Measurements from ENCODE around the gene KLB. TPM values are rescaled to one million over a fixed set of nuclear protein-coding genes. Genes with fewer than 3 reads are reported as not detected.
"Not testable (repeated sequence)": the region's sequence is repeated elsewhere in the genome, so short reads cannot be mapped to it uniquely, and the experiment has no call there.

The KLB gene
- polyA plus RNA-seq, 1 donor from 2014 or later: not detected

DNA sequence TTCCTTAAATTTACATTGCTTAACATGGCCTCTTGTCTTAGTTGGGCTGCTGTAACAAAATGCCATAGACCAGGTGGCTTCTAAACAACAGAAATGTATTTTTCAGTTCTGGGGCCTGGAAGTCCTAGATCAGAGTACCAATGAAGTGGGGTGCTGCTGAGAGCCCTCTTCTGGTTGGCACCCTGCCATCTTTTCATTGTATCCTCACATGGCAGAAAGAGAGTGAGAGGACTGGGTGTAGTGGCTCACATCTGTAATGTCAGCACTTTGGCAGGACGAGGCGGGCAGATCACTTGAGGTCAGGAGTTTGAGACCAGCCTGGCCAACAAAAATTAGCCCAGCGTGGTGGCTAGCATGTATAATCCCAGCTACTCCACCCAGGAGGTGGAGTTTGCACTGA lies 12.0 kb upstream of the KLB start:
- no peak overlapping the region for H2AFZ ChIP-seq (ENCODE audit: low read depth, low read length)
- no peak overlapping the region for H3K9ac ChIP-seq (ENCODE audit: low read length)
- no peak overlapping the region for H3K27ac ChIP-seq (ENCODE audit: low read length)
- H3K9me2 ChIP-seq (ENCODE audit: insufficient read depth, low read length): no peaks in the 10 kb centered on the region
- no peak for TF ChIP-seq MXI1 (conservative IDR thresholded peaks at IDR 0.05; ENCODE audit: poor library complexity, severe bottlenecking)
- TF ChIP-seq, protein P1, sequence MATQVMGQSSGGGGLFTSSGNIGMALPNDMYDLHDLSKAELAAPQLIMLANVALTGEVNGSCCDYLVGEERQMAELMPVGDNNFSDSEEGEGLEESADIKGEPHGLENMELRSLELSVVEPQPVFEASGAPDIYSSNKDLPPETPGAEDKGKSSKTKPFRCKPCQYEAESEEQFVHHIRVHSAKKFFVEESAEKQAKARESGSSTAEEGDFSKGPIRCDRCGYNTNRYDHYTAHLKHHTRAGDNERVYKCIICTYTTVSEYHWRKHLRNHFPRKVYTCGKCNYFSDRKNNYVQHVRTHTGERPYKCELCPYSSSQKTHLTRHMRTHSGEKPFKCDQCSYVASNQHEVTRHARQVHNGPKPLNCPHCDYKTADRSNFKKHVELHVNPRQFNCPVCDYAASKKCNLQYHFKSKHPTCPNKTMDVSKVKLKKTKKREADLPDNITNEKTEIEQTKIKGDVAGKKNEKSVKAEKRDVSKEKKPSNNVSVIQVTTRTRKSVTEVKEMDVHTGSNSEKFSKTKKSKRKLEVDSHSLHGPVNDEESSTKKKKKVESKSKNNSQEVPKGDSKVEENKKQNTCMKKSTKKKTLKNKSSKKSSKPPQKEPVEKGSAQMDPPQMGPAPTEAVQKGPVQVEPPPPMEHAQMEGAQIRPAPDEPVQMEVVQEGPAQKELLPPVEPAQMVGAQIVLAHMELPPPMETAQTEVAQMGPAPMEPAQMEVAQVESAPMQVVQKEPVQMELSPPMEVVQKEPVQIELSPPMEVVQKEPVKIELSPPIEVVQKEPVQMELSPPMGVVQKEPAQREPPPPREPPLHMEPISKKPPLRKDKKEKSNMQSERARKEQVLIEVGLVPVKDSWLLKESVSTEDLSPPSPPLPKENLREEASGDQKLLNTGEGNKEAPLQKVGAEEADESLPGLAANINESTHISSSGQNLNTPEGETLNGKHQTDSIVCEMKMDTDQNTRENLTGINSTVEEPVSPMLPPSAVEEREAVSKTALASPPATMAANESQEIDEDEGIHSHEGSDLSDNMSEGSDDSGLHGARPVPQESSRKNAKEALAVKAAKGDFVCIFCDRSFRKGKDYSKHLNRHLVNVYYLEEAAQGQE (IDR thresholded peaks at IDR 0.05; ENCODE audit: borderline replicate concordance): no peak
- no peak for TF ChIP-seq POLR2AphosphoS5 (IDR thresholded peaks at IDR 0.05)
- no peak for TF ChIP-seq RAD21 (conservative IDR thresholded peaks at IDR 0.05)
- TF ChIP-seq TAF1 (IDR thresholded peaks at IDR 0.05; ENCODE audit: low read depth): no peak
- TF ChIP-seq, protein P2, sequence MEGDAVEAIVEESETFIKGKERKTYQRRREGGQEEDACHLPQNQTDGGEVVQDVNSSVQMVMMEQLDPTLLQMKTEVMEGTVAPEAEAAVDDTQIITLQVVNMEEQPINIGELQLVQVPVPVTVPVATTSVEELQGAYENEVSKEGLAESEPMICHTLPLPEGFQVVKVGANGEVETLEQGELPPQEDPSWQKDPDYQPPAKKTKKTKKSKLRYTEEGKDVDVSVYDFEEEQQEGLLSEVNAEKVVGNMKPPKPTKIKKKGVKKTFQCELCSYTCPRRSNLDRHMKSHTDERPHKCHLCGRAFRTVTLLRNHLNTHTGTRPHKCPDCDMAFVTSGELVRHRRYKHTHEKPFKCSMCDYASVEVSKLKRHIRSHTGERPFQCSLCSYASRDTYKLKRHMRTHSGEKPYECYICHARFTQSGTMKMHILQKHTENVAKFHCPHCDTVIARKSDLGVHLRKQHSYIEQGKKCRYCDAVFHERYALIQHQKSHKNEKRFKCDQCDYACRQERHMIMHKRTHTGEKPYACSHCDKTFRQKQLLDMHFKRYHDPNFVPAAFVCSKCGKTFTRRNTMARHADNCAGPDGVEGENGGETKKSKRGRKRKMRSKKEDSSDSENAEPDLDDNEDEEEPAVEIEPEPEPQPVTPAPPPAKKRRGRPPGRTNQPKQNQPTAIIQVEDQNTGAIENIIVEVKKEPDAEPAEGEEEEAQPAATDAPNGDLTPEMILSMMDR (IDR thresholded peaks at IDR 0.05; ENCODE audit: poor library complexity, severe bottlenecking): no peak
- no peak for TF ChIP-seq EZH2 (IDR thresholded peaks at IDR 0.05; ENCODE audit: borderline replicate concordance, insufficient read depth, low read length, poor library complexity, severe bottlenecking)
- no peak for TF ChIP-seq EP300 (conservative IDR thresholded peaks at IDR 0.05; ENCODE audit: poor library complexity, severe bottlenecking)
- no peak for TF ChIP-seq SMC3 (conservative IDR thresholded peaks at IDR 0.05; ENCODE audit: poor library complexity)
- no peaks in the 10 kb centered on the region for H4K20me1 ChIP-seq (ENCODE audit: insufficient read depth)
- no peaks in the 10 kb centered on the region for H3K36me3 ChIP-seq (ENCODE audit: insufficient read depth, low read length)
- H3K4me3 ChIP-seq (ENCODE audit: low read length): no peak overlapping the region
- H3K27me3 ChIP-seq (ENCODE audit: insufficient read depth, low read depth, low read length): no peaks in the 10 kb centered on the region
- H3K9me3 ChIP-seq (ENCODE audit: low read length): no peaks in the 10 kb centered on the region
- no peak overlapping the region for H3K4me2 ChIP-seq (ENCODE audit: low read length)
- H3K79me2 ChIP-seq (replicated peaks; ENCODE audit: insufficient read depth, low read length): no peaks in the 10 kb centered on the region
- no peaks in the 10 kb centered on the region for H3F3A ChIP-seq (ENCODE audit: insufficient read depth, low read length, poor library complexity, severe bottlenecking)

DNA sequence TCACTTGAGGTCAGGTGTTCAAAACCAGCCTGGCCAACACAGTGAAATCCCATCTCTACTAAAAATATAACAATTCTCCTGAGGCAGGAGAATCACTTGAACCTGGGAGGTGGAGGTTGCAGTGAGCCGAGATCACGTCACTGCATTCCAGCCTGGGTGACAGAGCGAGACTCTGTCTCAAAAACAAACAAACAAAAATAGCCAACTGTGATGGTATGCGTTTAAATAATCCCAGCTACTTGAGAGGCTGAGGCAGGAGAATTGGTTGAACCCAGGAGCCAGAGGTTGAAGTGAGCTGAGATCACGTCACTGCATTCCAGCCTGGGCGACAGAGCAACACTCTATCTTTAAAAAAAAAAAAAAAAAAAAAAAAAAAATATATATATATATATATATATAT lies 5.1 kb upstream of the KLB start:
- not testable (repeated sequence) for H2AFZ ChIP-seq (ENCODE audit: low read depth, low read length); H3K9me3 ChIP-seq (ENCODE audit: low read length); H3K79me2 ChIP-seq (replicated peaks; ENCODE audit: insufficient read depth, low read length)

DNA sequence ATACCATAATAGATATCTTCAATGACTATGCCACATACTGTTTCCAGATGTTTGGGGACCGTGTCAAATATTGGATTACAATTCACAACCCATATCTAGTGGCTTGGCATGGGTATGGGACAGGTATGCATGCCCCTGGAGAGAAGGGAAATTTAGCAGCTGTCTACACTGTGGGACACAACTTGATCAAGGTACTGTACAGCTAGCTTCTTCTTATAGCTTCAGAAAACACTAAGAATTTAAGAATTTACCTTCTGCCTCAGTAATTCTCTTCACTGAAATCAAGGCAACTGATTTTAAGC lies 805 bp downstream of the KLB start:
- Histone ChIP-seq H3K27ac (ENCODE audit: low read length) (no peak overlapping the region), H3K4me2 (ENCODE audit: low read length) (no peak overlapping the region), H3K27me3 (ENCODE audit: insufficient read depth, low read depth, low read length) (no peaks in the 10 kb centered on the region), H3K9me3 (ENCODE audit: low read length) (no peaks in the 10 kb centered on the region), H2AFZ (ENCODE audit: low read depth, low read length) (no peak overlapping the region), H3K79me2 (replicated peaks; ENCODE audit: insufficient read depth, low read length) (no peaks in the 10 kb centered on the region), H3K4me3 (ENCODE audit: low read length) (no peak overlapping the region), H3K9ac (ENCODE audit: low read length) (no peak overlapping the region), H3K9me2 (ENCODE audit: insufficient read depth, low read length) (no peaks in the 10 kb centered on the region), H3K36me3 (ENCODE audit: insufficient read depth, low read length) (no peaks in the 10 kb centered on the region), H4K20me1 (ENCODE audit: insufficient read depth) (no peaks in the 10 kb centered on the region), H3F3A (ENCODE audit: insufficient read depth, low read length, poor library complexity, severe bottlenecking) (no peaks in the 10 kb centered on the region)
- TF ChIP-seq, protein P1 (IDR thresholded peaks at IDR 0.05; ENCODE audit: borderline replicate concordance): no peak
- no peak for TF ChIP-seq RAD21 (conservative IDR thresholded peaks at IDR 0.05)
- TF ChIP-seq EP300 (conservative IDR thresholded peaks at IDR 0.05; ENCODE audit: poor library complexity, severe bottlenecking): no peak
- TF ChIP-seq EZH2 (IDR thresholded peaks at IDR 0.05; ENCODE audit: borderline replicate concordance, insufficient read depth, low read length, poor library complexity, severe bottlenecking): no peak
- TF ChIP-seq MXI1 (conservative IDR thresholded peaks at IDR 0.05; ENCODE audit: poor library complexity, severe bottlenecking): no peak
- TF ChIP-seq, protein P2 (IDR thresholded peaks at IDR 0.05; ENCODE audit: poor library complexity, severe bottlenecking): no peak
- no peak for TF ChIP-seq SMC3 (conservative IDR thresholded peaks at IDR 0.05; ENCODE audit: poor library complexity)
- no peak for TF ChIP-seq POLR2AphosphoS5 (IDR thresholded peaks at IDR 0.05)
- TF ChIP-seq TAF1 (IDR thresholded peaks at IDR 0.05; ENCODE audit: low read depth): no peak

More for the DNA sequence above, 5.1 kb upstream of the KLB start:
- not testable (repeated sequence) for H3K27ac ChIP-seq (ENCODE audit: low read length); H3K4me2 ChIP-seq (ENCODE audit: low read length); H3K27me3 ChIP-seq (ENCODE audit: insufficient read depth, low read depth, low read length); H4K20me1 ChIP-seq (ENCODE audit: insufficient read depth); H3K9me2 ChIP-seq (ENCODE audit: insufficient read depth, low read length); H3F3A ChIP-seq (ENCODE audit: insufficient read depth, low read length, poor library complexity, severe bottlenecking); H3K4me3 ChIP-seq (ENCODE audit: low read length); H3K9ac ChIP-seq (ENCODE audit: low read length); H3K36me3 ChIP-seq (ENCODE audit: insufficient read depth, low read length)
